GM13976 (cell line): ENCODE results near the gene YWHAH.

Experiments
- DNase-seq: peaks from one replicate; pipeline ENCODE4 v3.0.0; 2012; ENCODE audit warnings: low spot score
- in situ Hi-C: fragments of 300-500 bp; cut with MboI; formaldehyde crosslinking; loops from one replicate; pipeline ENCODE4 v1.12.0; 2022; ENCODE audit warnings: low sequenced_read_pairs, mixed read lengths, inconsistent platforms; ENCODE audit not compliant: unreplicated experiment
- TF ChIP-seq, protein P1 (sequence below): IDR thresholded peaks from 2 replicates; pipeline ENCODE4 v1.5.1; 2012; ENCODE audit warnings: borderline replicate concordance, mild to moderate bottlenecking; ENCODE audit not compliant: insufficient read depth; ENCODE audit errors: extremely low read depth, missing control alignments, control extremely low read depth

YWHAH gene

DNA sequence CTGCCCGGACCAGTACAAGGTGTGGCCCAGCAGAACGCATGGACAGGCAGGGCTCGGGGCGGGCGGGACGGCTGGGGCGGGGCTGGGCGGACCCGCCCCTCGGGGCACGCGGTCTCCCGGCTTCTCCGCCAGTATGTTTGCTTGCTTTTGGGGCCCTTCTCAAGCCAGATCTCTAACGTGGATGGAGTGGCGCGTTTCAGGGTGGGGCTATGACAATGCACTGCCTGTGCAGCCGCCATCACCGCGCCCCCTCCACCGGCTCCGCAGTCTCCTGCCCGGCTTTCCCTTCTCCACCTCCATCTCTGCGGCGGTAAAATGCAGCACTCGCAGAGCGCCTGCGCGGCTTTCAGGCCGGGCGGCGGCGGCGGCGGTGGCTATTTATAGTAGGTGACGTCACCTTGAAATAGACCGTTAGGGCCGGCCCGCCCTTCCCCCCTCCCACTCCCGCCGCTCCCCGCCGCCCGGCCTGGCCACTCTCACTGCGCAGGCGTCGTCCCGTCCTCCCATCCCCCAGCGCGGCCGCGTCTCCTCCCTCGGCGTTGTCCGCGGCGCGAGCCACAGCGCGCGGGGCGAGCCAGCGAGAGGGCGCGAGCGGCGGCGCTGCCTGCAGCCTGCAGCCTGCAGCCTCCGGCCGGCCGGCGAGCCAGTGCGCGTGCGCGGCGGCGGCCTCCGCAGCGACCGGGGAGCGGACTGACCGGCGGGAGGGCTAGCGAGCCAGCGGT lies at the start of gene YWHAH:
YWHAH (plus strand) TSS at position 558 of the 722 bp plus-strand sequence. CDS start 199 bp downstream, outside the sequence.
- TF ChIP-seq, protein P1, sequence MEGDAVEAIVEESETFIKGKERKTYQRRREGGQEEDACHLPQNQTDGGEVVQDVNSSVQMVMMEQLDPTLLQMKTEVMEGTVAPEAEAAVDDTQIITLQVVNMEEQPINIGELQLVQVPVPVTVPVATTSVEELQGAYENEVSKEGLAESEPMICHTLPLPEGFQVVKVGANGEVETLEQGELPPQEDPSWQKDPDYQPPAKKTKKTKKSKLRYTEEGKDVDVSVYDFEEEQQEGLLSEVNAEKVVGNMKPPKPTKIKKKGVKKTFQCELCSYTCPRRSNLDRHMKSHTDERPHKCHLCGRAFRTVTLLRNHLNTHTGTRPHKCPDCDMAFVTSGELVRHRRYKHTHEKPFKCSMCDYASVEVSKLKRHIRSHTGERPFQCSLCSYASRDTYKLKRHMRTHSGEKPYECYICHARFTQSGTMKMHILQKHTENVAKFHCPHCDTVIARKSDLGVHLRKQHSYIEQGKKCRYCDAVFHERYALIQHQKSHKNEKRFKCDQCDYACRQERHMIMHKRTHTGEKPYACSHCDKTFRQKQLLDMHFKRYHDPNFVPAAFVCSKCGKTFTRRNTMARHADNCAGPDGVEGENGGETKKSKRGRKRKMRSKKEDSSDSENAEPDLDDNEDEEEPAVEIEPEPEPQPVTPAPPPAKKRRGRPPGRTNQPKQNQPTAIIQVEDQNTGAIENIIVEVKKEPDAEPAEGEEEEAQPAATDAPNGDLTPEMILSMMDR, result no peak
- DNase-seq, result peak; percentile 99
- in situ Hi-C loops, result loop anchor here (10.0 kb wide), 1 partner anchor 269 kb away; no protein-coding TSS in a partner anchor

DNA sequence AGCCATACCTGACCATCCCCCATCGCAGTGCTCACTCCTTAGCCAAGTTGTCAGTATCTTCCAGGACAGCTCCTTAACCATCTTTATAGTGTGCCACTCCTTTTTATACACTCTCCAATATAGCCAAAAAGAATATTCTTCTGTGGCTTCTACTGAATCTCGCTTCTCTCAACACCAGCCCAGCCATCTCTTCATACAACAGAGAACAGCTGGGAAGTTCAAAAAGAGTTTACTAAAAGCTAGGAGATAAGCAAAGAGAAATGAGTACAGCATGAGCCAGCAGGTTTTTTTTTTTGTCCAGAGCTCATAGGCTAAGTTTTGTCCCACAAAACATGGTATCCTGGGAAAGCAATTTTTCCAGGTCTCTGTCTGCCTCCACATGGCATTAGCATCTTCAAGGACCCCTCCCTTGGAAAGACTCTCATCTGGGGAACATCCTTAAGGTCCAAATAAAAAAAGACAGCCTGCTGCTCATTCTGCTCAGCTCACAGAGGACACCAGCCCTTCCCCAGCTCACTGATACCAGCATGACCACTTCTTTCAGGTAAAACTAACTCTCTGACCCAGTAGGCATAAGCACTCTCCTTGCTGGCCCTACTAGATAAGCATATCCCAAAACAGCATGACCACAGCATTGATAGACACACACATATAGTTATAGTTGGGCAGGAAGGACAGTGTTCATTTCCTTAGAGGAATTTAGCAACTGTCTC lies 48.8 kb upstream of the YWHAH start:
- in situ Hi-C loops, result no loop called here
- TF ChIP-seq, protein P1, result no peak
- no peak for DNase-seq

DNA sequence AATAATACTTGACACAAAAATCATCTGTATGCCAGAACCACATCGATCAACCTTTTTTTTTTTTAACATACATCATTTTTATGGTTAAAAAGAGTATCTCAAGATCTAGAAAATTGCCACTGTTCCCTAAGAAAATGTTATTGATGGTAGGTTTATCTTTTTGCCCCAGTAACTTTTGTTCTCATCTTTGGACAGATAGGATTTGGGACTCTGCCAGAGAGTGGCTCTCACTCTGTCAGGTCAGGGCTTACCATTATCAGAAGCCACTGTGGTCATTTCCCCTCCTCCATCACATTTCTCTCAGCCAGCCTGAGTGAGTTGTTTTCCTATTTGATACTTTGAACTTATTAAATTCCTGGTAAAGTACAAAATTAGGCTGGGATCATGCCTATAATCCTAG lies 47.9 kb upstream of the YWHAH start:
- in situ Hi-C loops, result no loop called here
- TF ChIP-seq, protein P1, result no peak
- DNase-seq, result no peak

DNA sequence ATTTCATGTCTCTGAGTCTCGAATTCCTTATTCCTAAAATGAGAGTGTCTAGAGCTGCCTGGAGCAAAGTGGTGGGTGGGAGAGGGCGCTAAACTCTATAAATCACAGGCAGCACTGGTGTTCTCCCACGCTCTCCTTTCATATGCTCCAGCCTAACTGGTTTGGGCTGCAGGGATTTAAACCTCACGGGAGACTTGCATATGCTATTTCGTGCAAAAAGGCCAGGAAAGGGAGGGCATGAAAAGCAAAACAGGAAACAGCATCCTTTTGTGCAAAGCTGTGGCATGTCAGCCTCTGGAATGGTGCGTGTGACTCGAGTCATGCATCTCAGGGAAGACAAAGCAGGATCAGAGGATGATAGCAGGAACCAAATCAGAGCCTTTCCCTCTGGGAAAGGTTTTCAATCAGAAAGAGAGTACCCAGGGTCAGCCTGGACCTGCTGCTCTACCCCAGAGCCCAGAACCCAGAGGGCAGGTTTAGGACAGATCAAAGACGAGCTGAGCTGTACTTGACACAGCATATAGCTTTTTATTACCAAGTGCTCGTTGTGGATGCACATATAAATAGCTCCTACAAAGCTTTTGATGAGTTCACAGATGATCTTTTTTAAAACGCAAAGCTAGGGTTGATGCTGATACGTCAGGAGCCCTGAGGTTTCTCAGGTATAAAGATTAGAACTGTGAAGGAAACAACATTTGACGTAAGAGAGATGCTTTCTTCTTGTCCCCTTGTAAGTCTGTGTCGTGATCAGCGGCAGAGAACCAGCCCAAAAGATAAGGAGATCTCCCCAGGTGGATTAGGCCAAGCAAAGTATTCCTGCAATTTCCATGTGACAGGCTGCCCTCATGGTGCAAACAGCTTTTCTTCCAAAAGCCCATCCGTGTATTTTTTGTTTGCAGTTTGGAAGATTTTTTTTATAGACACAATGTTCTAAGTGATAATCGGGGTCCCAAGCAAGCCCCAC lies 46.2 kb upstream of the YWHAH start:
- in situ Hi-C loops, result no loop called here
- no peak for DNase-seq
- TF ChIP-seq, protein P1, result no peak

DNA sequence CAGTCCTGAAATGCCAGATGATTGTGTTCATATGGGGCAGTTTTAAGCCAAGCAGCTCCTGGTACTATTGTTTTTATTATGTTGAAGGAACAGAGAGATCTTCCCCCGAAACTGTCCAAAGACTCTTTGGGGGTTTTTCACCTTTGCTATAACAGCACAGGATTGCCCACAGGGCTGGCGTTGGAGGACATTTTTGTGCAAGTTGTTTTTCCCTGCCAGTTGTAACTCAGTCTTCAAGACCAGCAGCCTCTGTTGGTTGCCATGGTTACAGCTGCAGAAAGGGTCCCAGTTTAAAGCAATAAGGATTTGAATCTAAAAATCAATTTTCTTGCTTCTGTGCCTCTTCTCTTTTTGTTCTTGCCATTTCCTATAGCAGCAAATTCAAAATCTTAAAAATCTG lies 45.4 kb upstream of the YWHAH start:
- TF ChIP-seq, protein P1, result no peak
- in situ Hi-C loops, result no loop called here
- no peak for DNase-seq

DNA sequence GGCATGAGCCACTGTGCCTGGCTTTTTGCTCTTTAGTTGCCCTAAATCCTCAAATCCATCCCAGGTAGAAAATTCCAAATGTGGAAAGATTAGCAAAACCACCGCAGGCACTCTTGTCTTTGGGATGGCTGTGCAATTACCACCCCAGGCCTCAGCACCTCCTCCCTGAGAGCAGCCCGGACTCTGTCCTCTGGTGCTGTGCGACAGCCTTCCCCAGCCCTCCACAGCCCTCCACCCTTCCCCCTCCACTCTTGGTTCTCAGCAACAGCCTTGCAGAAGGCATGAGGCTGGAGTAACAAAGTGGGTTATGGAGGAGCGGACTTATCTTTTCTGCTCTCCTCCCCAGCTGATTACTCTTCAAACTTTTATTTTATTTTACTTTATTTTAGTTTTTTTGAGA lies 44.7 kb upstream of the YWHAH start:
- no peak for DNase-seq
- TF ChIP-seq, protein P1, result no peak
- in situ Hi-C loops, result no loop called here
